Activated naive CD8-positive, alpha-beta T cell (primary cell): ENCODE results near the gene ZNF540.
A peak's percentile ranks its signal among the peaks of the same experiment; 100 is the strongest.
"Not testable (repeated sequence)": the region's sequence is repeated elsewhere in the genome, so short reads cannot be mapped to it uniquely, and the experiment has no call there.

ENCODE experiments used
- H3K27ac Mint-ChIP-seq: one replicate; pipeline ENCODE4 v1.8.0; 2021; ENCODE audit warnings: mixed read lengths
- H3K27me3 Mint-ChIP-seq: one replicate; pipeline ENCODE4 v1.8.0; 2021; ENCODE audit warnings: mixed read lengths
- H3K36me3 Mint-ChIP-seq: one replicate; pipeline ENCODE4 v1.8.0; 2021; ENCODE audit warnings: mixed read lengths
- H3K4me1 Mint-ChIP-seq: one replicate; pipeline ENCODE4 v1.8.0; 2021; ENCODE audit warnings: low read depth, mixed read lengths
- H3K4me3 Mint-ChIP-seq: one replicate; pipeline ENCODE4 v1.8.0; 2021; ENCODE audit warnings: mild to moderate bottlenecking, mixed read lengths
- H3K9me3 Mint-ChIP-seq: one replicate; pipeline ENCODE4 v1.8.0; 2021; ENCODE audit warnings: low read depth, mixed read lengths

The ZNF540 gene

DNA sequence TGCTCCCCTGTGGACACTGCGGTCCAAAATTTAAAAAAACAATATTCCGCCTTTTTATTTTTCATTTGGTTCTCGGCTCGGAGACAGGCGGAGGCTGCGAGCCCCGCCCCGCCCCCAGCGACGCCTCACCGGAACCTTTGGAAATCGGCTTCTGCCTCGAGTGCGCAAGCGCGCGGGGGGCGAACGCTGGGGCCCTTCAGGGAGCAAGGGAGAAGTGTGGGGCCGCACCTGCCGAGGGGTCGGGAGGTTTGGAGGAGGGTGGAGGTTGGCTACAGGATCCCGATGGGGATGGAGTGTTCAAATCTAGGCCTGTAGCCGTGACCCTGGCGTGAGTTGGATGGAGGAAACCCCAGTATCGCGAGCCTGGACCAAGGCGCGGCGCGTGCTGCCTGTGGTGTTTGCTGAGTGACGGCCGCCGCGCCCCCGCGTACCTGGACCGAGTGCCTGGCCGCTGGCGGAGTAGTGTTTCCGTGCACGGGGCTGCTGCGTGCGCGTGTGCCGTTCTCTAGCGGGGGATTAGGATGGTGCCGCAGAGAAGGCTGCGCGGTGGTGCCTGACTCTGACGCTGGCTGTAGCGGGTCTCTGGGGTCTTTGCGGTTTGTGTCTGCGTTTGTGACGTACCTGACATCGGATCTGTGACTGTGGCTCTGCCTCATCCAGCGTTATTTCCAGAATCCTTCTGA lies 61.2 kb downstream of the ZNF540 start:
- Mint-ChIP-seq H3K36me3 (peaks cover 13% of the 10 kb centered on the region), H3K27me3 (no peaks in the 10 kb centered on the region), H3K9me3 (no peaks in the 10 kb centered on the region), H3K4me1 (peaks cover 34% of the 10 kb centered on the region), H3K4me3 (peak overlapping the region; percentile 95), H3K27ac (peak overlapping the region; percentile 96)

DNA sequence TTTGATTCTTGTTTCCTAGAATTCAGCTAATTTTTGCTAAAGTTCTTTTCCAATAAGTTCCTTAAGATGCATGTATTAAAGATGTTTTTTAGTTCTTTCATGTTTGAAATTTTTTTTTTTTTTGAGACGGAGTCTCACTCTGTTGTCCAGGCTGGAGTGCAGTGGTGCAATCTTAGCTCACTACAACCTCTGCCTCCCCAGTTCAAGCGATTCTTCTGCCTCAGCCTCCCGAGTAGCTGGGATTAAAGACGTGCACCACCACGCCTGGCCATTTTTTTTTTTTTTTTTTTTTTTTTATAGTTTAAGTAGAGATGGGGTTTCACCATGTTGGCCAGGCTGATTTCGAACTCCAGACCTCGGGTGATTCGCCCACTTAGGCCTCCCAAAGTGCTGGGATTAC lies 62.5 kb downstream of the ZNF540 start:
- Mint-ChIP-seq H3K4me3 (peak overlapping the region; percentile 95), H3K27ac (peak overlapping the region; percentile 69), H3K36me3 (peaks cover 14% of the 10 kb centered on the region), H3K4me1 (peaks cover 34% of the 10 kb centered on the region)
- H3K27me3 Mint-ChIP-seq, H3K9me3 Mint-ChIP-seq: not testable (repeated sequence)
